ENCODE results near the gene UBA6. TPM values are rescaled to one million over a fixed set of nuclear protein-coding genes. Genes with fewer than 3 reads are reported as not detected.

UBA6 gene
- total and polyA plus RNA-seq, 2 donors from 2014 or later, result 5.2 to 45.8 TPM

DNA sequence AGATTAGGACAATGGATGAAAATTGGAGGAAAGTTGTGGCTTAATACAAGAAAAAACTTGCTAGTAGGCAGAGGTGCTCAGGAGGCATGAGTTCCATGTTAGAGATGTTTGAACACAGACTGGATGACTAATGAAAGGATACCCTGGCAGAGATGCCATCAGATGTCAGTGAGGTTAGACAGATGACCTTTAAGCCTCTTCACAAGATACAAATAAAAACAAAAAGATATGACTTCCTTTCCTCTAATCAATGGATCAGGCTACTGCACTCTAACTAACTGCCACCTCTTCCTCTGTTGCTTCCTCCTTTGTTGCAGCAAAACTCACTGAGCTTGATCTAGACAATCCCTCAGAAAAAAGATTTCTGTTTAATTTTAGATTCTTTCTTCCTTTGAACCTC lies 127.8 kb downstream of the UBA6 start:
- intact Hi-C loops (cut with DNase I), result no loop called here
- no peak for DNase-seq
- Histone ChIP-seq H3K4me3 (ENCODE audit: low read length in 3 of 3) (no peak overlapping the region), H3K9ac (ENCODE audit: low read length in 3 of 3) (no peak overlapping the region), H3K27me3 (ENCODE audit: control insufficient read depth, insufficient read depth, low read length) (no peaks in the 10 kb centered on the region), H3K27ac (ENCODE audit: low read depth in 2 of 2, low read length in 2 of 2) (no peak overlapping the region), H3K9me3 (ENCODE audit: control insufficient read depth in 2 of 3, insufficient read depth in 1 of 3, low read length in 3 of 3) (no peaks in the 10 kb centered on the region), H3K36me3 (ENCODE audit: control insufficient read depth in 2 of 3, insufficient read depth in 3 of 3, low read length in 3 of 3) (no peaks in the 10 kb centered on the region), H3K4me1 (ENCODE audit: control insufficient read depth in 2 of 3, insufficient read depth in 2 of 3, low read depth in 1 of 3, low read length in 3 of 3) (no peaks in the 10 kb centered on the region)
- FAIRE-seq, result no peak
- TF ChIP-seq, protein P1, sequence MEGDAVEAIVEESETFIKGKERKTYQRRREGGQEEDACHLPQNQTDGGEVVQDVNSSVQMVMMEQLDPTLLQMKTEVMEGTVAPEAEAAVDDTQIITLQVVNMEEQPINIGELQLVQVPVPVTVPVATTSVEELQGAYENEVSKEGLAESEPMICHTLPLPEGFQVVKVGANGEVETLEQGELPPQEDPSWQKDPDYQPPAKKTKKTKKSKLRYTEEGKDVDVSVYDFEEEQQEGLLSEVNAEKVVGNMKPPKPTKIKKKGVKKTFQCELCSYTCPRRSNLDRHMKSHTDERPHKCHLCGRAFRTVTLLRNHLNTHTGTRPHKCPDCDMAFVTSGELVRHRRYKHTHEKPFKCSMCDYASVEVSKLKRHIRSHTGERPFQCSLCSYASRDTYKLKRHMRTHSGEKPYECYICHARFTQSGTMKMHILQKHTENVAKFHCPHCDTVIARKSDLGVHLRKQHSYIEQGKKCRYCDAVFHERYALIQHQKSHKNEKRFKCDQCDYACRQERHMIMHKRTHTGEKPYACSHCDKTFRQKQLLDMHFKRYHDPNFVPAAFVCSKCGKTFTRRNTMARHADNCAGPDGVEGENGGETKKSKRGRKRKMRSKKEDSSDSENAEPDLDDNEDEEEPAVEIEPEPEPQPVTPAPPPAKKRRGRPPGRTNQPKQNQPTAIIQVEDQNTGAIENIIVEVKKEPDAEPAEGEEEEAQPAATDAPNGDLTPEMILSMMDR (IDR thresholded peaks at IDR 0.05; ENCODE audit: borderline replicate concordance, extremely low read depth, insufficient read depth), result no peak

DNA sequence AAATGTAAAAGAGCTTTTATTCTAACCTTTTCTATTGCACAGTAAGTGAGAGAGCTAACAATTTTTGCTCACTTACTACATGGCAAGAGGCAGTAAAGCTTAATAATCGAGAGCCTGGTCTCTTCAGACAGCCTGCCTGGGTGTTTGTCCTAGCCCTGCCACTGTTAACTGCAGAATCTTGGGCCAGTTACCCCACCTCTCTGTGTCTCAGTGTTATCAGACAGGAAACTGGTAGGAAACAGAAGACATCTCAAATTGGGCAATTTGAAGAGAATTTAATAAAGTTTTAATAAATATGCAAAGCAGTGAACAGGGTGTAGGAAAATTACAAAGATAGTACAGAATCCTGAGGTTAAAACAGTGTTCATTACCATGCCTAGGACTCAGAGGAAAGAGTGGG lies 129.0 kb downstream of the UBA6 start:
- Histone ChIP-seq H3K36me3 (ENCODE audit: control insufficient read depth in 2 of 3, insufficient read depth in 3 of 3, low read length in 3 of 3) (no peaks in the 10 kb centered on the region), H3K4me1 (ENCODE audit: control insufficient read depth in 2 of 3, insufficient read depth in 2 of 3, low read depth in 1 of 3, low read length in 3 of 3) (no peaks in the 10 kb centered on the region), H3K9me3 (ENCODE audit: control insufficient read depth in 2 of 3, insufficient read depth in 1 of 3, low read length in 3 of 3) (no peaks in the 10 kb centered on the region), H3K27ac (ENCODE audit: low read depth in 2 of 2, low read length in 2 of 2) (no peak overlapping the region), H3K4me3 (ENCODE audit: low read length in 3 of 3) (no peak overlapping the region), H3K9ac (ENCODE audit: low read length in 3 of 3) (no peak overlapping the region), H3K27me3 (ENCODE audit: control insufficient read depth, insufficient read depth, low read length) (no peaks in the 10 kb centered on the region)
- intact Hi-C loops (cut with DNase I), result no loop called here
- FAIRE-seq (no peak), DNase-seq (no peak)
- TF ChIP-seq, protein P1 (IDR thresholded peaks at IDR 0.05; ENCODE audit: borderline replicate concordance, extremely low read depth, insufficient read depth), result no peak

DNA sequence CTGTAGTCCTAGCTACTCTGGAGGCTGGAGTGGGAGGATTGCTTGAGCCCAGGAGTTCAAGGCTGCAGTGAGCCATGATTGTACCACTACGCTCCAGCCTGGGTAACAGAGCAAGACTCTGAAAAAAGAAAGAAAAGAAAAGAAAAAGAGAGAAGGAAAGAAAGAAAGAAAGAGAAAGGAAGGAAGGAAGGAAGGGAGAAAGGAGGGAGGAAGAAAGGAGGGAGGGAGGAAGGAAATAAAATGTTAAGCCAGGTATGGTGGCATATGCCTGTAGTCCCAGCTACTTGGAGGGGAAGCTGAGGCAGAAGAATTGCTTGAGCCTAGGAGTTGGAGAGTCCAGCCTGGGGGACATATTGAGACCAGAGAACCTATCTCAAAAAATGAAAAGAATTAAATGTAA lies 130.4 kb downstream of the UBA6 start:
- Histone ChIP-seq H3K4me1 (ENCODE audit: control insufficient read depth in 2 of 3, insufficient read depth in 2 of 3, low read depth in 1 of 3, low read length in 3 of 3) (no peaks in the 10 kb centered on the region), H3K27ac (ENCODE audit: low read depth in 2 of 2, low read length in 2 of 2) (no peak overlapping the region), H3K27me3 (ENCODE audit: control insufficient read depth, insufficient read depth, low read length) (no peaks in the 10 kb centered on the region), H3K9me3 (ENCODE audit: control insufficient read depth in 2 of 3, insufficient read depth in 1 of 3, low read length in 3 of 3) (no peaks in the 10 kb centered on the region), H3K9ac (ENCODE audit: low read length in 3 of 3) (no peak overlapping the region), H3K36me3 (ENCODE audit: control insufficient read depth in 2 of 3, insufficient read depth in 3 of 3, low read length in 3 of 3) (no peaks in the 10 kb centered on the region), H3K4me3 (ENCODE audit: low read length in 3 of 3) (no peak overlapping the region)
- intact Hi-C loops (cut with DNase I), result no loop called here
- no peak for FAIRE-seq
- DNase-seq, result no peak
- TF ChIP-seq, protein P1 (IDR thresholded peaks at IDR 0.05; ENCODE audit: borderline replicate concordance, extremely low read depth, insufficient read depth), result no peak

DNA sequence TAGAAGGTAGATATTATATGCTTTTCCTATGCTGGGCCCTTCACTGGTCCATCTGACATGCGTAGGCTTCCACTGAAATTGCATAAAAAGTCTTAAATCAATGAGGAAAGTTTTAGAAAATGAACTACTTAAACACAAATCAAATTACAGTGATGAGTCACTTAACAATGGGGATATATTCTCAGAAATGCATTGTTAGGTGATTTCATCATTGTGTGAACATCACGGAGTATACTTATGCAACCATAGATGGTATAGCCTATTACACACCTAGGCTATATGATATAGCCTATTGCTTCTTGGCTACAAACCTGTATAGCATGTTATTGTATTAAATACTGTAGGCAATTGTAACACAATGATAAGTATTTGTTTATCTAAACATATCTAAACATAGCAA lies 132.1 kb downstream of the UBA6 start:
- H3K9ac ChIP-seq (ENCODE audit: low read length in 3 of 3), result no peak overlapping the region
- no peaks in the 10 kb centered on the region for H3K4me1 ChIP-seq (ENCODE audit: control insufficient read depth in 2 of 3, insufficient read depth in 2 of 3, low read depth in 1 of 3, low read length in 3 of 3)
- DNase-seq, result no peak
- no peak for FAIRE-seq
- TF ChIP-seq, protein P1 (IDR thresholded peaks at IDR 0.05; ENCODE audit: borderline replicate concordance, extremely low read depth, insufficient read depth), result no peak
- H3K9me3 ChIP-seq (ENCODE audit: control insufficient read depth in 2 of 3, insufficient read depth in 1 of 3, low read length in 3 of 3), result no peaks in the 10 kb centered on the region
- H3K27me3 ChIP-seq (ENCODE audit: control insufficient read depth, insufficient read depth, low read length), result no peaks in the 10 kb centered on the region
- intact Hi-C loops (cut with DNase I), result no loop called here
- H3K27ac ChIP-seq (ENCODE audit: low read depth in 2 of 2, low read length in 2 of 2), result no peak overlapping the region
- no peaks in the 10 kb centered on the region for H3K36me3 ChIP-seq (ENCODE audit: control insufficient read depth in 2 of 3, insufficient read depth in 3 of 3, low read length in 3 of 3)
- no peak overlapping the region for H3K4me3 ChIP-seq (ENCODE audit: low read length in 3 of 3)

Data from kidney (tissue), 14 donors.